CD14-positive monocyte (primary cell): ENCODE measurements around the gene CUL1. TPM values are rescaled to one million over a fixed set of nuclear protein-coding genes. Genes with fewer than 3 reads are reported as not detected.

Experiments
- DNase-seq, 3 donors: peaks; one replicate each; pipeline ENCODE4 v3.0.0-alpha.2; 2011 to 2022
- H2AFZ ChIP-seq: 2 replicates; pipeline ENCODE4 v1.6.0; 2012; ENCODE audit warnings: mild to moderate bottlenecking, low read depth, low read length, inconsistent platforms; ENCODE audit not compliant: insufficient read depth, poor library complexity, severe bottlenecking
- H3K27ac ChIP-seq, 2 donors: 1 replicate in 1 of 2; 2 replicates in 1 of 2; pipeline ENCODE4 v1.5.1; 2012 to 2013; ENCODE audit warnings: low read length in 2 of 2, control low read depth in 1 of 2, inconsistent platforms in 1 of 2, low read depth in 1 of 2, mild to moderate bottlenecking in 1 of 2
- H3K27me3 ChIP-seq, 2 donors: one replicate each; pipeline versions ENCODE4 v1.6.0 to v1.6.1; 2011 to 2013; ENCODE audit warnings: low read length in 2 of 2; ENCODE audit not compliant: control insufficient read depth in 2 of 2, insufficient read depth in 2 of 2
- H3K36me3 ChIP-seq, 2 donors: replicated peaks in 1 of 2; 1 replicate in 1 of 2; 2 replicates in 1 of 2; pipeline versions ENCODE4 v1.5.1 to v1.6.1; 2012 to 2013; ENCODE audit warnings: low read length in 2 of 2, control low read depth in 1 of 2, inconsistent platforms in 1 of 2, mild to moderate bottlenecking in 1 of 2; ENCODE audit not compliant: insufficient read depth in 2 of 2, control insufficient read depth in 1 of 2
- H3K4me1 ChIP-seq, 2 donors: 1 replicate in 1 of 2; 2 replicates in 1 of 2; pipeline versions ENCODE4 v1.5.1 to v1.6.1; 2012 to 2013; ENCODE audit warnings: low read length in 2 of 2, control low read depth in 1 of 2, inconsistent platforms in 1 of 2, mild to moderate bottlenecking in 1 of 2, moderate library complexity in 1 of 2; ENCODE audit not compliant: insufficient read depth in 2 of 2, control insufficient read depth in 1 of 2
- H3K4me2 ChIP-seq: replicated peaks from 2 replicates; pipeline ENCODE3; 2012; ENCODE audit warnings: low read length, moderate library complexity, mild to moderate bottlenecking; ENCODE audit not compliant: poor library complexity, severe bottlenecking; ENCODE audit errors: extremely low read depth
- H3K4me3 ChIP-seq, 3 experiments: fragments of 200-600 bp in 1 of 3; sonication (generic) in 1 of 3; replicated peaks in 1 of 3; 1 replicate in 2 of 3; 2 replicates in 1 of 3; pipeline ENCODE4 v1.5.1; 2011 to 2013; ENCODE audit warnings: low read length in 3 of 3, mild to moderate bottlenecking in 3 of 3, control low read depth in 2 of 3, low read depth in 2 of 3, inconsistent platforms in 1 of 3, moderate library complexity in 1 of 3
- H3K79me2 ChIP-seq: 2 replicates; pipeline ENCODE4 v1.6.0; 2012; ENCODE audit warnings: mild to moderate bottlenecking, control low read depth, inconsistent platforms, low read length, moderate library complexity; ENCODE audit not compliant: insufficient read depth
- H3K9ac ChIP-seq: 2 replicates; pipeline ENCODE4 v1.6.0; 2017; ENCODE audit warnings: low read length, mild to moderate bottlenecking; ENCODE audit not compliant: insufficient read depth, poor library complexity, severe bottlenecking
- H3K9me3 ChIP-seq, 2 donors: replicated peaks in 1 of 2; 1 replicate in 1 of 2; 2 replicates in 1 of 2; pipeline versions ENCODE4 v1.5.1 to v1.6.1; 2012 to 2013; ENCODE audit warnings: low read length in 2 of 2, control low read depth in 1 of 2; ENCODE audit not compliant: control insufficient read depth in 1 of 2, insufficient read depth in 1 of 2
- H4K20me1 ChIP-seq: 2 replicates; pipeline ENCODE4 v1.6.0; 2012; ENCODE audit warnings: mild to moderate bottlenecking, low read length, control low read depth, moderate library complexity; ENCODE audit not compliant: insufficient read depth
- H3K27ac Mint-ChIP-seq, 7 donors: one replicate each; pipeline ENCODE4 v1.8.0; 2020; ENCODE audit warnings: mild to moderate bottlenecking in 7 of 7, mixed read lengths in 7 of 7, moderate library complexity in 6 of 7, inconsistent platforms in 2 of 7
- H3K27me3 Mint-ChIP-seq, 3 donors: one replicate each; pipeline ENCODE4 v1.8.0; 2021 to 2022; ENCODE audit warnings: low read depth in 3 of 3, mild to moderate bottlenecking in 3 of 3, mixed read lengths in 3 of 3, moderate library complexity in 3 of 3, inconsistent platforms in 1 of 3
- H3K36me3 Mint-ChIP-seq, 2 donors: one replicate each; pipeline ENCODE4 v1.8.0; 2020; ENCODE audit warnings: mixed read lengths in 2 of 2, inconsistent platforms in 1 of 2, mild to moderate bottlenecking in 1 of 2
- H3K4me1 Mint-ChIP-seq: one replicate; pipeline ENCODE4 v1.8.0; 2020; ENCODE audit warnings: mild to moderate bottlenecking, mixed read lengths
- H3K4me3 Mint-ChIP-seq, 2 donors: one replicate each; pipeline ENCODE4 v1.8.0; 2020; ENCODE audit warnings: mild to moderate bottlenecking in 2 of 2, mixed read lengths in 2 of 2, moderate library complexity in 1 of 2
- H3K9me3 Mint-ChIP-seq, 7 donors: one replicate each; pipeline ENCODE4 v1.8.0; 2020 to 2022; ENCODE audit warnings: mixed read lengths in 7 of 7, mild to moderate bottlenecking in 6 of 7, moderate library complexity in 6 of 7, inconsistent platforms in 2 of 7
- CTCF ChIP-seq: fragments of 200-600 bp; IDR thresholded peaks from one replicate; pipeline ENCODE4 v1.8.0; 2022; ENCODE audit warnings: antibody characterized with exemption, mild to moderate bottlenecking
- WGBS: methylation state at CpG from one replicate; pipeline ENCODE4 v1.1.5; 2013; ENCODE audit warnings: missing lambda C conversion rate; ENCODE audit not compliant: insufficient coverage; 5-methylcytosine and 5-hydroxymethylcytosine counted together
- intact Hi-C, 2 donors: fragments of 100-400 bp; cut with micrococcal nuclease; formaldehyde crosslinking; loops; one replicate each; pipeline versions ENCODE4 v1.15.0 to v1.15.1; 2023
- polyA plus RNA-seq, 3 donors: library from polyadenylated mRNA; depleted of rRNA in 1 of 3; unstranded in 2 of 3; stranded (reverse) in 1 of 3; fragments of 300-500 nt in 2 of 3; fragments of >200 nt in 1 of 3; fragmentation: Illumina TruSeq in 2 of 3; gene quantifications; 1 replicate in 2 of 3; 2 replicates in 1 of 3; pipeline ENCODE4 v1.2.3, GENCODE V29; 2012 to 2021

The CUL1 gene
- polyA plus RNA-seq, 3 donors, result 22.8 to 32.6 (median 23.9) TPM

GRCh38 chr7:148733496-148733895, 34.8 kb downstream of the CUL1 start:
- no CpG with 5 or more reads among the region's 2 CpGs for WGBS
- H3K36me3 Mint-ChIP-seq, result peaks cover 71 to 74% of the 10 kb centered on the region in 2 donors
- intact Hi-C loops, result no loop called here

GRCh38 chr7:148735141-148735540, 36.4 kb downstream of the CUL1 start:
- no peak overlapping the region for H3K4me2 ChIP-seq
- intact Hi-C loops, result no loop called here
- no peaks in the 10 kb centered on the region for H3K4me1 Mint-ChIP-seq
- peaks cover 74 to 97% of the 10 kb centered on the region in 2 donors for H3K36me3 ChIP-seq
- no peak overlapping the region for H3K27ac ChIP-seq
- H3K27me3 Mint-ChIP-seq, result peaks cover 0 to 2% (median 0%) of the 10 kb centered on the region in 3 donors
- H3K4me1 ChIP-seq, result no peaks in the 10 kb centered on the region
- no peak for TF ChIP-seq CTCF
- H3K27me3 ChIP-seq, result no peaks in the 10 kb centered on the region
- no peak overlapping the region for H3K4me3 Mint-ChIP-seq
- no peak overlapping the region for H3K4me3 ChIP-seq
- peaks cover 79 to 88% of the 10 kb centered on the region in 2 donors for H3K36me3 Mint-ChIP-seq
- peaks cover 85% of the 10 kb centered on the region for H3K79me2 ChIP-seq
- no peak overlapping the region for H3K9ac ChIP-seq
- peaks cover 76% of the 10 kb centered on the region for H4K20me1 ChIP-seq
- no peak overlapping the region for H2AFZ ChIP-seq
- peak overlapping the region in 1 of 7 donors; percentile 63 for H3K27ac Mint-ChIP-seq
- H3K9me3 ChIP-seq, result no peaks in the 10 kb centered on the region
- no peaks in the 10 kb centered on the region for H3K9me3 Mint-ChIP-seq
- DNase-seq, result no peak
- WGBS, result 99% methylated on average over 9 of the region's 11 CpGs

More at GRCh38 chr7:148733496-148733895, 34.8 kb downstream of the CUL1 start:
- no peak overlapping the region for H3K9ac ChIP-seq
- TF ChIP-seq CTCF, result no peak
- H3K36me3 ChIP-seq, result peaks cover 70 to 89% of the 10 kb centered on the region in 2 donors
- no peak overlapping the region for H3K4me2 ChIP-seq
- no peak overlapping the region for H3K27ac ChIP-seq
- Mint-ChIP-seq H3K9me3 (no peaks in the 10 kb centered on the region), H3K27ac (peak overlapping the region in 1 of 7 donors; percentile 21), H3K27me3 (peaks cover 0 to 2% (median 0%) of the 10 kb centered on the region in 3 donors), H3K4me1 (no peaks in the 10 kb centered on the region), H3K4me3 (no peak overlapping the region)
- no peak overlapping the region for H3K4me3 ChIP-seq
- H3K4me1 ChIP-seq, result no peaks in the 10 kb centered on the region
- no peaks in the 10 kb centered on the region for H3K27me3 ChIP-seq
- H4K20me1 ChIP-seq, result peaks cover 88% of the 10 kb centered on the region
- H3K79me2 ChIP-seq, result peaks cover 90% of the 10 kb centered on the region
- no peak overlapping the region for H2AFZ ChIP-seq
- DNase-seq, result no peak
- H3K9me3 ChIP-seq, result no peaks in the 10 kb centered on the region
